Measurements from ENCODE around the gene ZCCHC17.
"Not testable (repeated sequence)": the region's sequence is repeated elsewhere in the genome, so short reads cannot be mapped to it uniquely, and the experiment has no call there.

The ZCCHC17 gene, protein sequence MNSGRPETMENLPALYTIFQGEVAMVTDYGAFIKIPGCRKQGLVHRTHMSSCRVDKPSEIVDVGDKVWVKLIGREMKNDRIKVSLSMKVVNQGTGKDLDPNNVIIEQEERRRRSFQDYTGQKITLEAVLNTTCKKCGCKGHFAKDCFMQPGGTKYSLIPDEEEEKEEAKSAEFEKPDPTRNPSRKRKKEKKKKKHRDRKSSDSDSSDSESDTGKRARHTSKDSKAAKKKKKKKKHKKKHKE

DNA sequence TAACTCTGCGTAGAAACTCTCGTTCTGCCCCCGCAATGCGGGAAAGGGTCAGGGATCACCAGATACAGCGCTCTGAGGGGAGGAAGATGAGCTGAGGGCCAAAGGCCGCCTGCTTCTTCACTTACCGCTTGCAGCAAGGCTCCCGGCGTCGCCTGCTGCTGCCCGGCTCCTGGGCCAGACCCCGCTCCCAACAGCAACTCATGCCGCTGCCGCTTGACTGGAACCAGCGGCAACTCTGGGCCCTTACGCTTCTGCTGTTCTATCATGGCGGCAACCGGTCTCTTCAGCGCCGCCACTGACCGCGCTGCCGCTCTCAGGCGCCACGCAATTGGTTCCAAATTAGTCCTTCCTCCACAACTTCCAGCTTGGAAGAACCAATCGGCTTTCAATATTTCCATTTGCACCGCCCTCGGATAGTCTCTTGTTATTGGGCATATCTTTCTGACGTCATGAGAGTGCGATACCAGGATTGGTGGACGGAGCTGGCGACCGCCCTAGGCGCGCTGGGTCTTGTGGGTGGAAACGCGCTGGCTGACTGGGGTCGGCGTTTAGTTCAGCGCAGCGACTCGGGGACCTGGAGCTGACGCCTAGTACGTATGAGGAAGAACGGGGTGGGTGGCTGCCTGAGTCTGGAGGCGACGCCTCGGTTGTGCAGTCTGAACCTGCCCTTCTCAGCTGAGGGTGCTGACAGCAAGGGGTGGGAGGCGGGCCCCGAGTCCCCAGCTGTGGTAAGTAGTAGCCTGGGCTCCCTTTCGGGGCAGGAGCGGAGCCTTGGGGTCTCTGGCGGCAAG is at the start of gene ZCCHC17, which contains the start of gene SNRNP40:
Gene ZCCHC17 (plus strand): TSS at position 547 of the 791 bp plus-strand sequence. CDS start 13,067 bp downstream, outside the sequence.
Gene SNRNP40 (minus strand): TSS at position 303 of the 791 bp plus-strand sequence. CDS start 37 bp downstream, at position 266.
- peak; percentile 97 to 99 for DNase-seq

DNA sequence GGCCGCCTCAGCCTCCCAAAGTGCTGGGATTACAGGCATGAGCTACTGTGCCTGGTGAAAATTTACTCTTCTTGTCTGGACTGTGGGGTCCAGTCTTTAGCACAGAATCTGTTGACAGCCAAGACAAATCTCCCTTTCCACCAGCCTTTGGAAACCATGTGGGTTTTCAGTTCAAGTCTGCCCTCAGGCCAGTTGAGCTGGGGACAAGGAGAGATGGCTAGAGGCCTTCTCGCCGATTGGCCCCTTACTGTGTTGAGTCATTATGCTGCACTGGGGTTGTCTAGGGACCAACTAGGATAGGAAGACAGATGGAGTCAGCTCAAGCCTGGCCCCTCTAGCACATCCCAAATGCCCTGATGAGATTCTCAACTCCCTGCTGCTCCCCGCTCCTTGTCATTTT is 48.6 kb upstream of the ZCCHC17 start:
- no peak for DNase-seq

DNA sequence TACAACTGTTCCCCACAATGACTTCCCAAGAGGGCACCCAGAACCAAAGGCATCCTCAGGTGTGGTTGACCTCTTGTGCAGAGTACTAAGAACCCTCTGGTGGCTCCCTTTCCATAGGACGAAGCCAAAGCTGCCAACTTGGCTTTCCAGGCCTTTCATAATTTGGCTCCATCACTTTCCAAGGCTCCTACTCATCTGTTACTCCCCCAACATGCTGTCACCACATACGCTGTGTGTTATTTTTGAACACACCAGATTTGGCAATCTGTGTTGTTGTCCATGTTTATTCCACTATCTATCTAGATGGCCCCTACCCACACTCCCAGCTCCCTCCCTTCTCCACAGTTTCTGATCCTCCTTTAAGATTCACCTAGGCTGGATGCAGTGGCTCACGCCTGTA is 47.0 kb upstream of the ZCCHC17 start:
- DNase-seq = no peak

DNA sequence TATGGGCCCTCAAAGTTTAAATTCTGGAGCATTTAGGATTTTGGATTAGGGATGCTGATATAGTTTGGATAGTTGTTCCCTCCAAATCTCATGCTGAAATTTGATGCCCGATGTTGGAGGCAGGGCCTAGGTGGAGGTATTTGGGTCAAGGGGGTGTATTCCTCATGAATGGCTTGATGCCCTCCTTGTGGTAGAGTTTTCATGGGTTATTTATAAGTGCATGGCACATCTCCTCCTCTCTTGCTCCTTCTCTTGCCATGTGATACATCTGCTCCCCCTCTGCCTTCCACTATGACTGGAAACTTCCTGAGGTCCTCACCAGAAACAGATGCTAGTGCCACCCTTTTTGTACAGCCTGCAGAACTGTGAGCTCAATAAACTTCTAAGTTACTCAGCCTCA is 39.6 kb upstream of the ZCCHC17 start:
- no peak for DNase-seq

DNA sequence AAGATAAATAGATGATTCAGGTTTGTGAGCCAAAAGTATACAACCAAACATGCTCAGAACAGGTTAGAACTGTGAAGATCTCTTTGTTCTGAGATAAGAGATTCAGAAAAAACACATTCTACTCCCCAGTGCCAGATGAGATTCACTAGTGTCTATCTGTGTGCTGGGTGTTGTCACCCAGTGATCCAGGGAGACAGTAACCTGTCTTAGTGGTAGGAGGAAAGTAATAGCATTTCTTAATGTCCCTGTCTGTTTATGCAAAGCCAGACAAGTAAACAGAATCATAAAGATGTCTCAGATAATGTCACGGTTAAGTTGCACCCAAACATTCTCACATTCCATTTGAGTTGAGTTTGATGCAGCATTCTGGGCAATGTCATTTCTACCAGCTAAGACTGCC is 38.3 kb upstream of the ZCCHC17 start:
- DNase-seq = no peak

DNA sequence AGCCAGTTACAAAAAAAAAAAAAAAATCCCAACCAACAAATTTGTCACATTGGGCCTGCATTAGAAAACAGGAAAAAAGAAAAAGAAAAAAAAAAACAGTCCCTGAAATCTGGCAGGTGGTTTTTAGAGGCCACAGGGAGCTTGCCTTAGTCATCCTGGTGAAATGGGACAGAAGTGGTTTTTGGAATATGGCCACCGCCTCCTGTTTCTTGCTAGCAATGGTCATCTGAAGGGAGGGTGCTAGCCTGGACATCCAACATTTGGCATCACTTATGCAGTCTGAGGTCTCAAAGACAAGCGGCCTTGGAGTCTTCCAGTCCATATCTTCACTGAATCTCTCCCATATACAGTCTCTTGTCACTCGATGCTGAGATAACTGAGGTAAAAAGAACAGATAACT is 37.1 kb upstream of the ZCCHC17 start:
- no peak for DNase-seq

DNA sequence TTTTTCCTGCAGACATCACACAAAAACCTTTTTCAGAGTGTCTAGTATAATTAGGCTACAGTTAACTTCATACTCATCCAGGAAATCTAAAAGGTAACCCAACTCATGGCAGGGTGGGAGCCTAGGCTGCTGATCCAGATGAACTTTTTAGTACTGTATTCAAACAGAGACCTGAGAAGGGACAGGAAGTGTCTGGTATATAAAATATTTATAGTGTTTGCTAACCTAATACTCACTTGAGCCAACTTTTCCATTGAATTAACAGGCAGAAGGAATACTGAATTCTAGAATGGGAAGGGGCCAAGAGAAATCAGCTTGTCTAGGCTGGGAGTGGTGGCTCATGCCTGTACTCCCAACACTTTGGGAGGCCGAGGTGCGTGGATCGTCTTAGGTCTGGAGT is 34.9 kb upstream of the ZCCHC17 start:
- no peak for DNase-seq

DNA sequence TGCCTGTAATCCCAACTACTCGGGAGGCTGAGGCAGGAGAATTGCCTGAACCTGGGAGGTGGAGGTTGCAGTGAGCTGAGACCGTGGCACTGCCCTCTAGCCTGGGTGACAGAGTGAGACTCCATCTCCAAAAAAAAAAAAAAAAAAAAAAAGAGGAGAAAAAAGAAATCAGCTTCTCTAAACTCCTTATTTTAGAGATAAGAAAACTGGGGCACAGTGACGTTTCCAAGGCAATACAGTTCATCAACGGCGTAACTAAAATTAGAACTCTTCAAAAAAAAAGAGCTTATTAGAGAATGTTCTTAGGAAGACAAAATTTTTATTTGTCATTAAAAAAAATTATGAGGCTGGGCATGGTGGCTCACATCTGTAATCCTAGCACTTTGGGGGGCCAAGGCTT is 34.4 kb upstream of the ZCCHC17 start:
- DNase-seq = not testable (repeated sequence)

DNA sequence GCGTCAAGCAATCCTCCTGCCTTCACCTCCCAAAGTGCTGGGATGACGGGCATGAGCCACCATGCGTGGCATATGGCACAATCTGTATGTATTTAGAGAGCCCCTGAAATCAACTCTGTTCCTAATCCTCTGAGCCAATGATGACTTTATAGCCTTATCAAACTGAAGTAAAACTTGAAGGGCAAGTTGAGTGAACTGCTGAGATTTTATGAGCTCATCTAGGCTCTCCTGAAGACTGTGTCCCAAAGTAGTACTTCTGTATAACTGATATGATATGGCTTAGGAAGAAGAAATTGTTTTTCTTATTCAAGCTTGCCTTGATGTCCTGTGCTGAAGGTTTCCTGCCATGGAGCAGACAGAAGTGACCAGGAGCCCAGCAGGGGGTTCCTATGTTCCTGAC is 33.4 kb upstream of the ZCCHC17 start:
- DNase-seq = no peak

DNA sequence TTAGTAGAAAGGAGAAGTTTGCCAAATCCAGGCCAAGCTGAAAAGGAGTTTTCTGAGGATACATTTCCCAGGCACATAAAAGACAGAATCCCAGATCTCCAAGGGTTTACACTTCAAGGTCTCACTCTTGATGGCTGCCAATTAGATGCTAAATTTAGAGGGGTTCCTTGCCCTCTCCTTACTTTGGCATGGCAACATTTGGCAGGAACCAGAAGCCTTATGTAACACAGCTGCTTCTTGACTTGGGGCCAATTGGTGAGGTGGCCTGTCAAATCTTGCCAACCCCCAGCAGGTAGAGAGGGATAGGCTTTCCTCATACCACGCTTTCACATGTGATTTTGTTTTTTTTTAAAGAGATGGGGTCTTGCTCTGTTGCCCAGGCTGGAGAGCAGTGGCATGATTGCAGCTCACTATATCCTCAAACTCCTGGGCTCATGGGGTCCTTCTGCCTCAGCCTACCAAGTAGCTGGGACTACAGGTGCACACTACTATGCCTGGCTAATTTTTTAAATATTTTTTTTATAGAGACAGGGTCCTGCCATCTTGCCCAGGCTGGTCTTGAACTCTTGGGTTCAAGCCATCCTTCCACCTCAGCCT is 31.9 kb upstream of the ZCCHC17 start:
- no peak for DNase-seq

DNA sequence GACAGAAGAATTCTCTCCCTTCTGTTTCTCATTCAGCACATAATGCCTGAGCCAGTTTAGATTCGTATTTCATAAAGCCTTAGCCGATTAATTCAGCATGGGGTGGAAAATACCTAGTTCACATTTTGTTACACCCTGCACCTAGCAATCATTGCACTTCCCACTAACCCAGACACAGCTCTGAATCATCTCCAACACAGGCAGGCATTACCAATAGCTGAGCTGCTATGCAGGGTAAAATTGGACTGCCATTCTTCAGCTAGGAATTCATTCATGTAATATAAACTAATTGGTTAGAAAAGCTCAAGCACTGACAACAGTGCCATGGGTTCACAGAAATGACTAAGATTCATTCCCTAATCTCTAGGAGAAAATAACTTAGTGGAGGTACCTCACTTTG is 30.3 kb upstream of the ZCCHC17 start:
- no peak for DNase-seq

DNA sequence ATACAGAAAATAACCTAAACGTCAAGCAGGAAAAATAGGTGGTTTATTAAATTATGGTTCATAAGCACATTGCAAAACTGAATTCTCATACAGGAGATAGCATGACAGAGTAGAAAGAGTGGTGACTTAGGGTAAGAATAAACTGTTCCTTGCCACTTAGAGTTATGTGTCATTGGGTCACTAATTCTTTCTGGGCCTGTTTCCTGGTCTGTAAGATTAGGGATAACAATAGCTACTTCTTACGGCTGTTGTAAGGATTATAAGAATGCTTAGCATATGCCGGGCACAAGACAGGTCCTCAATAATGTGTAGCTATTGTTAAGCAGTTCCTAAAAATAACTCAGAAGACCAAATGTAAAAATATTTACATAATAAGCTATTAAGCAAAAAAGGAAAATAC is 24.5 kb upstream of the ZCCHC17 start:
- no peak for DNase-seq

DNA sequence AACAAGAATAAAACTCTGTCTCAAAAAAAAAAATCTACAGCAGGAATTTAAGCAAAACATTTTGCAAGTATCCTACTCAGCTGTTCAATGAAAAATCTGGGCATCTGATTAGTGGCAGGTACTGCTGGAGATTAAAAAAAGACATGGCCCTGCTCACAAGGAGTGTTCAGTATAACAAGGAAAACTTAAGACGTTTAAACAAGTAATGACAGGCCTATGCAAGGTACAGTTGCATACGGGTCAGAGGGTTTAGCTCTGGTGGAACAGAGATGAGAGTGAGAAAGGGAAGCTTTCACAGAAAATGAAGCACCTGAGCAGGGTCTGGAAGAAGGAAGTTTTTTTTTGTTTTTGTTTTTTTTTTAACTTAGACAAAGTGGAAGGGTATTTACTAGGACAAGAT is 23.2 kb upstream of the ZCCHC17 start:
- DNase-seq = no peak

DNA sequence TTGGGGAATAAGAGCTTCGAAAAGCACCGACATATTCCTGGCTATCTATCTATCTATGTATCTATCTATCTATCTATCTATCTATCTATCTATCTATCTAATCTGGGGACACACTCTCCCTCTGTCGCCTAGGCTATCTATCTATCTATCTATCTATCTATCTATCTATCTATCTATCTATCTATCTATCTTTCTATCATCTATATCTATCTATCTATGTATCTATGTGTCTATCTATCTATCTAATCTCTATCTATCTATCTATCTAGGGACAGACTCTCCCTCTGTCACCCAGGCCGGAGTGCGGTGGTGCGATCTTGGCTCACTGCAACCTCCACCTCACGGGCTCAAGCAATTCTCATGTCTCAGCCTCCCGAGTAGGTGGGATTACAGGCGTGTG is 14.4 kb upstream of the ZCCHC17 start:
- not testable (repeated sequence) for DNase-seq

DNA sequence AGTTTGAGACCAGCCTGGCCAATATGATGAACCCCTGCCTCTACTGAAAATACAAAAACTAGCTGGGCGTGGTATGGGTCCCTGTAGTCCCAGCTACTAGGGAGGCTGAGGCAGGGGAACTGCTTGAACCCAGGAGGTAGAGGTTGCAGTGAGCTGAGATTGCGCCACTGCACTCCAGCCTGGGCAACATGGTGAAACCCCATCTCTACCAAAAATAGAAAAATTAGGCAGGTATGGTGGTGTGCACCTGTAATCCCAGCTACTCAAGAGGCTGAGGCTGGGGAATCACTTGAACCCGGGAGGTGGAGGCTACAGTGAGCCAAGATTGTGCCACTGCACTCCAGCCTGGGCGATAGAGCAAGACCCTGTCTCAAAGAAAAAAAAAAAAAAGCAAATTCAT is 9.0 kb upstream of the ZCCHC17 start:
- DNase-seq = not testable (repeated sequence)

DNA sequence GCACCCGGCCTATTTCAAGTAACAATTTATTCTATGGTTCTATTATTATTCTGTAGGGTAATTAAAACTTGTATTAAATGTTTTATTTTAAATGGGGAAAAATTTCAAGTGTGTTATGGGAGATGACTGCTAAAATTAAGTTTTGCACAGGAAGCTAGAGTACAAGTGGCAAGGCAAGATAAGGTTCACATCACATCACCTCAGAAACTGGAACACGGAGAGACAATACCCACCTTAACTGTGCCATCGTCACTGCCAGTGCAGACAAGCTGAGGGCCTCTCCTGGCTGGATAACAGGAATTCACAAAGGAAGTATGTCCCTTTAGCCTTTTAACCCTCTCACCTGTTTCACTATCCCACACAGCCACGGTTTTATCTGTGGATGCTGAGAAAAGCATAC is 7.8 kb upstream of the ZCCHC17 start:
- no peak for DNase-seq

DNA sequence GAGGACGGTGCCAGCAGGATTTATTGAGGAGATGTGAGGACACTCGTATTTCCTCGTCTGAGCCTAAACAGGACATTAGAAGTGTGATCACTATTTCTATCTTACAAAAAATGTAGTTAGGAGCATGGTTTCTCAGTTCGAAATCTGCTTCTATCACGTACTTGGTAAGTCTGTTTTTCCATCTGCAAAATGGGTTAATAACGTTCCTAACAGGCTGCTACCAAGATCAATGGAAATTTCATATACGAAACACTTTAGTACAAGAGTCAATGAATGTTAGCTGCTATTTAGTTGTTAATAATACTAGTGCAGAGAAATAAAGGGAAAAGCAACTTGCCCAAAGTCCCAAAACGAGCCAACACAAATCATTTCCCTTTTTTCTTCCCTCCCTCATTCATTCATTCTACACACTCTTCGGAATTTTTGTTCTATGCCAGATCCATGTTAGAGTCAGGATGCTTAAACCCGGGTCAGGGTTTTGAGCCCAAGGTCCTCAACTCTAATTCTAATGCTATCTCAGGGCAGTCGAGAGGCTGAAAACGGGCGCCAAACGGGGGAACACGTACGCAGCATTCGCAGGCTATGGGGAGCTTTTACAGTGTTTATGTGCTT is 852 bp upstream of the ZCCHC17 start:
- no peak for DNase-seq

DNA sequence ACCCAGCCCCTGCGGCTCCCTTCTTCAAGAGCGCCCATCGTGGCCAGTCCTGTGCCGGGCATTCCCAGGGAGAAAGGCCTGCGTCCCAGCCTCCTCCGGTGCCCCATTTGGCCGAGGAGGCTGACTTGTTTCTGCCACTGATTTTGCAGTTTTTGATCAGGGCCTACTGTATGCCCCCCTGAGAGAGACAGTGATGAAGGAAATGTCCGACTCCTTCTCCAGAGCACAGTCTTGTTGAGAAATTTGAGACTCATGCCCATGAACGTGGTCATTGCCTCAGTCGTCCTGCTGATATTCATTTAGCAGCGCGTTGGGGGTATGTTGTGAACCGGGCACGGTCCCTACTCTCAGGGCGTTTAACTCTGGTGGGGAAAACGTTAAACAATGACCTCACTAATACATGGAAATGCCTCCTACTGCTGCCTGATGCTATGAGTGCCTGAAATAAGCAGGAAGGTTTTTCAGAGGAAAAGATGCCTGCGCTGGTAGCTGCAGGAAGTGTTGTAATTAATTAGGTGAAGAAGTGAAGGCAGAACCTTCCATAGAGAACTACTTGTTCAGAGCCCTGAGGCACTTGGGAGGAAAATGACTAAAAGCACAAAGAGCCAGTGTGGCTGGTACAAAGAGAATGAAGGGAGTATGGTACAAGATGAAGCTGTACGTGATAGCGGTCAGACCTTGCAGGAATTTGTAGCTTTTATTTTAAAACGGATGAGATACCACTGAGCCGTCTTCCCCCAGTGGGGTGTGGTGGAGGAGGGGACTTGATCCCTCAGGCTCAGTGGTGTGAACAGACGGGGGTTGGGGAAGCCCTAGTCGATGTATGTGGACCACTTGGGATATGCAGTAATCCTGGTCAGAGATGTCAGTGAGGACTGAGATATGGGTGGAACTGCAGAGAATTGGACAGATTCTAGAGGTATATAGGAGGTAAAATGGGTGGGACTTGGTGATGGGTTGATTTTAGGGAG is 730 bp downstream of the ZCCHC17 start:
- peak in 1 of 2 donors; percentile 4 for DNase-seq

DNA sequence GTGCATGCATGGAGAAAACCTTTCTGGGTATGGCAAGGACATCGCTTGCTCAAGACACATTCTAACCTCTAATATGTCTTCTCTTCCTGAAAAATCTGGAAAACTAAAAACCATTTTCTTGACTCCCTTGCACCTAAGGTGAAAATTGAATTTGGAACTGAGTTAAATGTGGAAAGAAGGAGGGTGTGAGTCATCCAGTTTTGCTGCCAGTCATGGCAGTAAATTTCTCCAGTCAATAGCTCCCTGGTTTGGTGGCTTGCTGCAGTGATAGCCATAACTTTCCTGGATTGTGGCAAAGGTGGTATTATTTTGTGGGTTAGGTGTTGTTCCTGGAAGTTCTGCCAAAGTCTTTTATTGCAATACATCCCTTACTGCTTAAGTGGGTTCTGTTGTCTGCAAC is 2.5 kb downstream of the ZCCHC17 start:
- DNase-seq = no peak

DNA sequence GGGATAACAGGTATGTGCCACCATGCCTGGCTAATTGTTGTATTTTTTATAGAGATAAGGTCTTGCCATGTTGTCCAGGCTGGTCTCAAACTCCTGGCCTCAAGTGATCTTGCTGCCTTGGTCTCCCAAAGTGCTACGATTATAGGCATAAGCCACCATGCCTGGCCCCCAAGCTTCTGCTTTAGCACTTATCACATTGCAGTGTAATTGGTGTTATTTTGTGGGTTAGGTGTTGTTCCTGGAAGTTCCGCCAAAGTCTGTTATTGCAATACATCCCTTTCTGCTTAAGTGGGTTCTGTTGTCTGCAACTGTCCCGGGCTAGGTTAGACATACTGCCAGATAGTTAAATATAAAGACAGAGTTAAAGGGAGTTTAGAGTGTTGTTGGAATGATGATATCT is 3.4 kb downstream of the ZCCHC17 start:
- DNase-seq = peak in 1 of 2 donors; percentile 28

DNA sequence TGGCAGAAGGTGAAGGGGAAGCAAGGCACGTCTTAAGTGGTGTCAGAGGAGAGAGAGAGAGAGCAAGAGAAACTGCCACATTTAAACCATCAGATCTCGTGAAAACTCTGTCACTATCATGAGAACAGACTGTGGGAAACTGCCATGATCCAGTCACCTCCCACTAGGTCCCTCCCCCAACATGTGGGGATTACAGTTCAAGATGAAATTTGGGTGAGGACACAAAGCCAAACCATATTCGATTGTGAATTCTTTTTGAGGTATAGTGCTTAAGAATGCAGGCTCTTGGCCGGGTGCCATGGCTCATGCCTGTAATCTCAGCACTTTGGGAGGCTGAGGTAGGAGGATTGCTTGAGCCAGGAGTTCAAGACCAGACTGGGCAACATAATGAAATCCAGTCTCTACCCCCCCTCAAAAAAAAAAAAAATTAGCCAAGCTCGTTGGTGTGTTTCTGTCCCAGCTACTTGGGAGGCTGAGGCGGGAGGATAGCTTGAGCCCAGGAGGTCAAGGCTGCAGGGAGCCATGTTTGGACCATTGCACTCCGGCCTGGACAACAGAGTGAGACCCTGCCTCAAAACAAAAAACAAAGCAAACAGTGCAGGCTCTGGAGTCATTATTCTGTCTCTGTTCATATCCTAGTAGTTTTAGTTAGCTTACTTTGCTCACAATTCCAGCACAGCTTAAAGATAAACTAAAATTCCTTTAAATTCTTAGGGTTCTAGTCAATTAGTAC is 6.0 kb downstream of the ZCCHC17 start:
- DNase-seq = no peak

DNA sequence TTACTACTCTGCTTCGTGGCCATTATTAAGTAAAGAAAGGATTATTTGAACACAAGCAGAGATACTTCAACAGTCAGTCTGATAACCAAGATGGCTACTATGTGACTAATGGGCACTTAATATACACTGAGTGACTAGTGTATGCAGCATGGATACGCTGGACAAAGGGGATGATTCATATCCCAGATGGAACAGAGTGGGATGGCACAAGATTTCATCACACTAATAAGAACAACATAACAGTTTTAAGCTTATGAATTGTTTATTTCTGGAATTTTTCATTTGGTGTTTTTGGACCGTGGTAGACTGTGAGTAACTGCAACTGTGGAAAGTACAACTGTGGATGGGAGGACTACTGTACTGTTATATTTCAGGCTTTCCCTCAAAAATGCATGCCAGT is 9.4 kb downstream of the ZCCHC17 start:
- DNase-seq = no peak
